HL-60 (cell line): ENCODE measurements around the gene ZNF334.

Source experiments
- DNase-seq, 2 experiments: peaks; one replicate each; pipeline ENCODE4 v3.0.0-alpha.2; 2010 to 2020; ENCODE audit warnings: low read depth in 1 of 2, low spot score in 1 of 2
- H3K27ac ChIP-seq: fragments of 250-450 bp; sonication (Bioruptor Pico); replicated peaks from 2 replicates; pipeline ENCODE4 v1.5.1; 2020; ENCODE audit warnings: mild to moderate bottlenecking, moderate library complexity
- H3K27me3 ChIP-seq: fragments of 250-450 bp; sonication (Bioruptor Pico); 2 replicates; pipeline ENCODE4 v1.5.1; 2021; ENCODE audit warnings: mild to moderate bottlenecking, moderate library complexity; ENCODE audit not compliant: insufficient read depth, poor library complexity, severe bottlenecking
- H3K4me3 ChIP-seq: replicated peaks from 2 replicates; pipeline ENCODE4 v1.5.1; 2011; ENCODE audit warnings: mild to moderate bottlenecking, control low read depth, low read length; ENCODE audit not compliant: insufficient read depth
- GABPA ChIP-seq: IDR thresholded peaks from 2 replicates; pipeline ENCODE4 v1.6.1; 2012; ENCODE audit warnings: low read depth
- POLR2AphosphoS5 ChIP-seq: IDR thresholded peaks from 2 replicates; pipeline ENCODE4 v1.6.1; 2012; ENCODE audit warnings: low read depth
- SPI1 ChIP-seq: IDR thresholded peaks from 2 replicates; pipeline ENCODE4 v1.6.1; 2012; ENCODE audit warnings: low read depth, mild to moderate bottlenecking, borderline replicate concordance
- TF ChIP-seq, protein P1 (sequence below): IDR thresholded peaks from 2 replicates; pipeline ENCODE4 v1.6.1; 2012; ENCODE audit warnings: low read depth; ENCODE audit not compliant: insufficient replicate concordance
- TF ChIP-seq, protein P2 (sequence below): IDR thresholded peaks from one replicate; pipeline ENCODE4 v1.5.1; 2011; ENCODE audit warnings: low read length, control low read depth, inconsistent platforms; ENCODE audit not compliant: insufficient read depth

The ZNF334 gene

DNA sequence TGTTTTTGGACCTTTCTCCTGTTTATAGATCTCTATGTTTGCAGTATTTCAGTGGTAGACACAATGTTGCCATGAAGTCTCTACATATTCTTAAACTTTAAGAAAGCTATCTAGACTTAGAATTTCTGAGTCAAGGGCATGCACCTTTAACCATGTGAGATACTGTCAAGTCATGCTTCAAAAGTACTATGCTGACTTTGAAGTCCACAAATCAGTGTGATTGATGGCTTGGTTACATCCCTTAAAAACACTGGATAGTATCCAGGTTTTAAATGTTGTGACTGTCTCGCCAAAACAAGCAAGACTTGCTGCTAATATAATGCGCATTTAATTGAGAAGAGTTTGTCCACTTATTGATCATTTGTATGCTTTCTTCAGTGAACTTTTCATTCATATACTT, 30.5 kb downstream of the ZNF334 start:
- Histone ChIP-seq H3K27me3 (peaks cover 8% of the 10 kb centered on the region), H3K27ac (no peak overlapping the region), H3K4me3 (no peak overlapping the region)
- no peak for DNase-seq
- no peak for TF ChIP-seq GABPA
- TF ChIP-seq, protein P1, sequence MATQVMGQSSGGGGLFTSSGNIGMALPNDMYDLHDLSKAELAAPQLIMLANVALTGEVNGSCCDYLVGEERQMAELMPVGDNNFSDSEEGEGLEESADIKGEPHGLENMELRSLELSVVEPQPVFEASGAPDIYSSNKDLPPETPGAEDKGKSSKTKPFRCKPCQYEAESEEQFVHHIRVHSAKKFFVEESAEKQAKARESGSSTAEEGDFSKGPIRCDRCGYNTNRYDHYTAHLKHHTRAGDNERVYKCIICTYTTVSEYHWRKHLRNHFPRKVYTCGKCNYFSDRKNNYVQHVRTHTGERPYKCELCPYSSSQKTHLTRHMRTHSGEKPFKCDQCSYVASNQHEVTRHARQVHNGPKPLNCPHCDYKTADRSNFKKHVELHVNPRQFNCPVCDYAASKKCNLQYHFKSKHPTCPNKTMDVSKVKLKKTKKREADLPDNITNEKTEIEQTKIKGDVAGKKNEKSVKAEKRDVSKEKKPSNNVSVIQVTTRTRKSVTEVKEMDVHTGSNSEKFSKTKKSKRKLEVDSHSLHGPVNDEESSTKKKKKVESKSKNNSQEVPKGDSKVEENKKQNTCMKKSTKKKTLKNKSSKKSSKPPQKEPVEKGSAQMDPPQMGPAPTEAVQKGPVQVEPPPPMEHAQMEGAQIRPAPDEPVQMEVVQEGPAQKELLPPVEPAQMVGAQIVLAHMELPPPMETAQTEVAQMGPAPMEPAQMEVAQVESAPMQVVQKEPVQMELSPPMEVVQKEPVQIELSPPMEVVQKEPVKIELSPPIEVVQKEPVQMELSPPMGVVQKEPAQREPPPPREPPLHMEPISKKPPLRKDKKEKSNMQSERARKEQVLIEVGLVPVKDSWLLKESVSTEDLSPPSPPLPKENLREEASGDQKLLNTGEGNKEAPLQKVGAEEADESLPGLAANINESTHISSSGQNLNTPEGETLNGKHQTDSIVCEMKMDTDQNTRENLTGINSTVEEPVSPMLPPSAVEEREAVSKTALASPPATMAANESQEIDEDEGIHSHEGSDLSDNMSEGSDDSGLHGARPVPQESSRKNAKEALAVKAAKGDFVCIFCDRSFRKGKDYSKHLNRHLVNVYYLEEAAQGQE: no peak
- TF ChIP-seq POLR2AphosphoS5: no peak
- TF ChIP-seq, protein P2, sequence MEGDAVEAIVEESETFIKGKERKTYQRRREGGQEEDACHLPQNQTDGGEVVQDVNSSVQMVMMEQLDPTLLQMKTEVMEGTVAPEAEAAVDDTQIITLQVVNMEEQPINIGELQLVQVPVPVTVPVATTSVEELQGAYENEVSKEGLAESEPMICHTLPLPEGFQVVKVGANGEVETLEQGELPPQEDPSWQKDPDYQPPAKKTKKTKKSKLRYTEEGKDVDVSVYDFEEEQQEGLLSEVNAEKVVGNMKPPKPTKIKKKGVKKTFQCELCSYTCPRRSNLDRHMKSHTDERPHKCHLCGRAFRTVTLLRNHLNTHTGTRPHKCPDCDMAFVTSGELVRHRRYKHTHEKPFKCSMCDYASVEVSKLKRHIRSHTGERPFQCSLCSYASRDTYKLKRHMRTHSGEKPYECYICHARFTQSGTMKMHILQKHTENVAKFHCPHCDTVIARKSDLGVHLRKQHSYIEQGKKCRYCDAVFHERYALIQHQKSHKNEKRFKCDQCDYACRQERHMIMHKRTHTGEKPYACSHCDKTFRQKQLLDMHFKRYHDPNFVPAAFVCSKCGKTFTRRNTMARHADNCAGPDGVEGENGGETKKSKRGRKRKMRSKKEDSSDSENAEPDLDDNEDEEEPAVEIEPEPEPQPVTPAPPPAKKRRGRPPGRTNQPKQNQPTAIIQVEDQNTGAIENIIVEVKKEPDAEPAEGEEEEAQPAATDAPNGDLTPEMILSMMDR: no peak
- TF ChIP-seq SPI1: no peak

DNA sequence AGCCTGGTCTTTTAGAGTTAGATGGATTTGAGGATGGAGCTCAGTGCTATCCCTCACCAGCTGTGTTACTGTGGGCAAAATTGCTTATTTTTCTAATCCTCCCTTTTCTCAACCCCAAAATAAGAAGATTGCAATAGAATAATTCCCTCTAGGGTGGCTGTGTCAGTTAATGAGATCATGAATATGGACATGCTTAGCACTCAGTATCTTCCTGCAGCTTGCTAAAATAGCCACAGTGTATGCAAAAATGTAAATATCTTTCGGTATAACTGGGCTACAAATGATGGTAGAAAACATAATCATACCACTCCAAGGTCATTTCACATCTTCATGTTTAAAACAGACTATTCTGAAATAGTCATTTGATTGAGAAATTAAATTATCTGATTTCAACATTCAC, 35.7 kb downstream of the ZNF334 start:
- Histone ChIP-seq H3K27ac (no peak overlapping the region), H3K4me3 (no peak overlapping the region), H3K27me3 (peaks cover 9% of the 10 kb centered on the region)
- TF ChIP-seq, protein P2: no peak
- TF ChIP-seq GABPA (no peak), SPI1 (no peak), POLR2AphosphoS5 (no peak)
- TF ChIP-seq, protein P1: no peak
- DNase-seq: no peak

DNA sequence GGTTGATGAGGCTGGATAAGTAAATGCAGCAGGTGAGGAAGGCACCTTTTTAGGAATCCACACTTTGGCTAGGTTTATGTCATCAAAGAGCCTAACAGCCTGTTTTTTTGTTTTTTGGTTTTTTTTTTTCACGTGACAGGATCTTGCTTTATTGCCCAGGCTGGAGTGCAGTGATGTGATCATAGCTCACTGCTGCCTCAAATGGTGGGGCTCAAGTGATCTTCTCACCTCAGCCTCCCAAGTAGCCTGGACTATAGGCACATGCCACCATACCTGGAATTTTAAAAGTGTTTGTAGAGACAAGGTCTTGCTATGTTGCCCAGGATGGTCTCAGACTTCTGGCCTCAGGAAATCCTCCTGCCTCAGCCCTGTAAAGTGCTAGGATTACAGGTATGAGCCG, 36.1 kb downstream of the ZNF334 start:
- H3K4me3 ChIP-seq: no peak overlapping the region
- H3K27me3 ChIP-seq: peaks cover 9% of the 10 kb centered on the region
- no peak overlapping the region for H3K27ac ChIP-seq
- TF ChIP-seq, protein P1: no peak
- TF ChIP-seq, protein P2: no peak
- TF ChIP-seq SPI1 (no peak), GABPA (no peak), POLR2AphosphoS5 (no peak)
- no peak for DNase-seq
